Measurements from ENCODE around the gene ELP4.

The ELP4 gene

DNA sequence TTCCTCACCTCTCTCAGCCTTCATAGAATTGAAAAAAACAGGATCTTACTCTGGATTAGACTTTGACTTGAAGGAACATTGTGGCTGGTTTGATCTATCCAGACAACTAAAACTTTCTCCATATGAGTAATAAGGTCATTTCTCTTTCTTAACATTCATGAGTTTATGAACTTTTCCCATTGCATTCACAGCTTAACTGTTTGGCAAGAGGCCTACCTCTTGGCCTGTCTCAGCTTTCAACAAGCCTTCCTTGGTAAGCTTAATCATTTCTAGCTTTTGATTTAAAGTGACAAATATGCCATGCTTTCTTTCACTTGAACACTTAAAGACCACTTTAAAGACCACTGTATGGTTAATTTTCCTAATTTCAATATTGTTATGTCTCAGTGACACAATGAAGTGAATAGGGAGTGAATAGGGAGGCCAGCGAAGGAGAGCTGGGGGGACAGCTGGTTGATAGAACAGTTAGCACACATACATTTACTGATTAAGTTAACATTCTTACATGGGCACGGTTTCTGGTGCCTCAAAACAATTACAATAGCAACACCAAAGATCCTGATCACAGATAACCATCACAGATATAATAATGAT, 17.1 kb upstream of the ELP4 start:
- TF ChIP-seq POLR2AphosphoS5 (IDR thresholded peaks at IDR 0.05; ENCODE audit: low read depth, low read length) (no peak), REST (IDR thresholded peaks at IDR 0.05; ENCODE audit: insufficient read depth in 1 of 2, low read depth in 2 of 2, low read length in 2 of 2) (no peak), SIN3A (IDR thresholded peaks at IDR 0.05; ENCODE audit: borderline replicate concordance, insufficient read depth, low read length) (no peak), TAF1 (IDR thresholded peaks at IDR 0.05; ENCODE audit: borderline replicate concordance, insufficient read depth, low read length) (no peak), FOXP2 (optimal IDR thresholded peaks at IDR 0.05; ENCODE audit: borderline replicate concordance, extremely low read depth, extremely low read length, insufficient read depth) (no peak)

DNA sequence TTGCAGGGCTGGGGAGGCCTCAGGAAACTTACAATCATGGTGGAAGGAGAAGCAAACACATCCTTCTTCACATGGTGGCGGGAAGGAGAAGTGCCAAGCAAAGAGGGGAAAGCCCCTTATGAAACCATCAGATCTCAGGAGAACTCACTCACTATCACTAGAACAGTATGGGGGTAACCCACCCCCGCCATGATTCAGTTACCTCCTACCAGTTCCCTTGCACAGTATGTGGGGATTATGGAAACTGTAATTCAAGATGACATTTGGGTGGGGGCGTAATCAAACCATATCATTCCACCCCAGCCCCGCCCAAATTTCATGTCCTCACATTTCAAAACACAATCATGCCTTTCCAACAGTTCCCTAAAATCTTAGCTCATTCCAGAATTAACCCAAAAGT, 16.3 kb upstream of the ELP4 start:
- no peak for TF ChIP-seq REST (IDR thresholded peaks at IDR 0.05; ENCODE audit: insufficient read depth in 1 of 2, low read depth in 2 of 2, low read length in 2 of 2)
- no peak for TF ChIP-seq FOXP2 (optimal IDR thresholded peaks at IDR 0.05; ENCODE audit: borderline replicate concordance, extremely low read depth, extremely low read length, insufficient read depth)
- TF ChIP-seq POLR2AphosphoS5 (IDR thresholded peaks at IDR 0.05; ENCODE audit: low read depth, low read length) = no peak
- no peak for TF ChIP-seq TAF1 (IDR thresholded peaks at IDR 0.05; ENCODE audit: borderline replicate concordance, insufficient read depth, low read length)
- no peak for TF ChIP-seq SIN3A (IDR thresholded peaks at IDR 0.05; ENCODE audit: borderline replicate concordance, insufficient read depth, low read length)

DNA sequence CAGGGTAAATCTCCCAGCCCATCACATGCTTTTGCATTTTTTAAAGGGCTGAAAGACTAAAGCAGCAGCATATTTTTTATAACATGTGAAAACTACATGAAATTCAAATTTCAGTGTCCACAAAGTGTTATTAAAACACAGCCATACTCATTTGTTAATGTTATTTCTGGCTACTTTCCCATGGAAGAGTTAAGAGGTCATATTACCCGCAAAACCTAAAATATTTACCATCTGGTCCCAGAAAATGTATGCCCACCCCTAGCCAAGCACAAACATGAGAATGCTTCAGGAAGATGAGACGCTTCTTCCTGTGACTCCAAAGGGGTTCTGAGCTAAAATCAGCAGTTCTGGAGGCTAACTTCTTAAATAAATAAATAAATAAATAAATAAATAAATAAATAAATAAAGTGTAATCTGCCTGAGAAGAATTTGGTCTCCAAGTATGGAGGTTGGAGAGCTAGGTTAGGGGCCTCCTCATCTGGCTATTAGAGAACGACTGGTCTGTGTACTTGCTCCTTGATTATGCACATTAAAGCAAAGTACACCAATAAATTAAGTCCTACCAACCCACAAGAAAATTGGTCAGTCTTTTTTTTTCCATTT, 9.9 kb upstream of the ELP4 start:
- TF ChIP-seq REST (IDR thresholded peaks at IDR 0.05; ENCODE audit: insufficient read depth in 1 of 2, low read depth in 2 of 2, low read length in 2 of 2) (no peak), FOXP2 (optimal IDR thresholded peaks at IDR 0.05; ENCODE audit: borderline replicate concordance, extremely low read depth, extremely low read length, insufficient read depth) (no peak), SIN3A (IDR thresholded peaks at IDR 0.05; ENCODE audit: borderline replicate concordance, insufficient read depth, low read length) (no peak), POLR2AphosphoS5 (IDR thresholded peaks at IDR 0.05; ENCODE audit: low read depth, low read length) (no peak), TAF1 (IDR thresholded peaks at IDR 0.05; ENCODE audit: borderline replicate concordance, insufficient read depth, low read length) (no peak)

DNA sequence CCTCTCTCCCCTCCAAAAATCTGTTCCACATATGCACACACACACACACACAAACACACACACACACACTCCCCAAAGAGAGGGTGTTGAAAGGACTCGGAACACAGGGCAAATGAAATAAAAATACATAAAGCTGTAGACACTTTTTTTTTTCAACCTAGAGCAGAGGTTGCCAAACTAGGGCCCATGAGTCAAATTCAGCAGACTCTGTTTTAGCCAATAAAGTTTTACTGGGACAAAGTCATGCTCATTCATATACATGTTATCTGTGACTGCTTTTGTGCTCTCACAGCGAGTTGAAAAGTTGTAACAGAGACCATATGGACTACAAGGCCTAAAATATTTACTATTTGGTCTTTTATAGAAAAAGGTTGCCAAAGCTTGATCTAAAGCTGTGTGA, 9.0 kb upstream of the ELP4 start:
- TF ChIP-seq TAF1 (IDR thresholded peaks at IDR 0.05; ENCODE audit: borderline replicate concordance, insufficient read depth, low read length) = no peak

GRCh38 chr11:31509051-31509428, 527 bp upstream of the ELP4 start:
- no peak for TF ChIP-seq SIN3A (IDR thresholded peaks at IDR 0.05; ENCODE audit: borderline replicate concordance, insufficient read depth, low read length)
- TF ChIP-seq POLR2AphosphoS5 (IDR thresholded peaks at IDR 0.05; ENCODE audit: low read depth, low read length) = no peak
- no peak for TF ChIP-seq TAF1 (IDR thresholded peaks at IDR 0.05; ENCODE audit: borderline replicate concordance, insufficient read depth, low read length)
- no peak for TF ChIP-seq REST (IDR thresholded peaks at IDR 0.05; ENCODE audit: insufficient read depth in 1 of 2, low read depth in 2 of 2, low read length in 2 of 2)
- no peak for TF ChIP-seq FOXP2 (optimal IDR thresholded peaks at IDR 0.05; ENCODE audit: borderline replicate concordance, extremely low read depth, extremely low read length, insufficient read depth)
